ENCODE data around the gene OIT3.
A peak's percentile ranks its signal among the peaks of the same experiment; 100 is the strongest.

The OIT3 gene

DNA sequence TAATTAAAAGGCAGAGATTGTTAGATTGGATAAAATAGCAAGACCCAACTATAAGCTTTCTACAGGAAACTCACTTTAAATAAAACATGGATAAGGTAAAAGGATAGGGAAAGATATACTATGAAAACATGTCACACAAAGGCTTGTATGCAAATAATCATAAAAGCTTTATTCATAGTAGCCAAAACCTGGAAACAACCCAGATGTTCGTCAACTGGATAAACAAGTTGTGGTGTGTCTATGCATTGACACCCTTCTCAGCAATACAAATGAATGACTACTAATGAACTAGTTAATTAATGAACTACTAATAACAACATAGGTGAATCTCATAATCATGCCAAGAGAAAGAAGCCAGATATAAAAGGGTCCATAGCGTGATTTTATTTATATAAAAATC lies 37.7 kb upstream of the OIT3 start:
- Histone ChIP-seq H3K4me3 (ENCODE audit: control insufficient read depth in 1 of 7, extremely low read depth in 1 of 7, insufficient read depth in 4 of 7, low read depth in 2 of 7, low read length in 6 of 7) (no peak overlapping the region), H3K27me3 (replicated peaks in 2 of 5; ENCODE audit: control insufficient read depth in 4 of 5, insufficient read depth in 5 of 5, low read length in 4 of 5) (peaks cover 0 to 12% (median 0%) of the 10 kb centered on the region in 5 experiments), H3K36me3 (ENCODE audit: control insufficient read depth in 4 of 4, insufficient read depth in 4 of 4, low read length in 3 of 4) (peaks cover under 1 to 4% (median 3%) of the 10 kb centered on the region in 4 experiments), H3K27ac (ENCODE audit: insufficient read depth in 1 of 2, low read depth in 1 of 2, low read length in 2 of 2, poor library complexity in 1 of 2, severe bottlenecking in 2 of 2) (no peak overlapping the region), H3K9me3 (ENCODE audit: control extremely low read depth in 1 of 5, control insufficient read depth in 4 of 5, insufficient read depth in 2 of 5, low read depth in 1 of 5, low read length in 4 of 5) (peaks cover 0 to 16% (median 5%) of the 10 kb centered on the region in 5 experiments), H3K4me1 (ENCODE audit: control extremely low read depth in 1 of 4, control insufficient read depth in 4 of 4, insufficient read depth in 4 of 4, low read length in 3 of 4) (no peaks in the 10 kb centered on the region)
- no CpG with 5 or more reads among the region's 2 CpGs for WGBS (ENCODE audit: insufficient coverage)
- POLR2A ChIA-PET: no interaction called here
- DNase-seq: no peak
- CTCF ChIA-PET: no interaction called here

GRCh38 chr10:72858067-72858466 lies 35.5 kb upstream of the OIT3 start:
- POLR2A ChIA-PET: no interaction called here
- H3K4me3 ChIP-seq (ENCODE audit: control insufficient read depth in 1 of 7, extremely low read depth in 1 of 7, insufficient read depth in 4 of 7, low read depth in 2 of 7, low read length in 6 of 7): no peak overlapping the region
- peaks cover 3 to 10% (median 6%) of the 10 kb centered on the region in 4 experiments for H3K36me3 ChIP-seq (ENCODE audit: control insufficient read depth in 4 of 4, insufficient read depth in 4 of 4, low read length in 3 of 4)
- H3K27me3 ChIP-seq (replicated peaks in 2 of 5; ENCODE audit: control insufficient read depth in 4 of 5, insufficient read depth in 5 of 5, low read length in 4 of 5): peaks cover 0 to 12% (median 0%) of the 10 kb centered on the region in 5 experiments
- no peak overlapping the region for H3K27ac ChIP-seq (ENCODE audit: insufficient read depth in 1 of 2, low read depth in 1 of 2, low read length in 2 of 2, poor library complexity in 1 of 2, severe bottlenecking in 2 of 2)
- WGBS (ENCODE audit: insufficient coverage): 100% methylated on average over 6 of the region's 6 CpGs
- no peak for DNase-seq
- no peaks in the 10 kb centered on the region for H3K4me1 ChIP-seq (ENCODE audit: control extremely low read depth in 1 of 4, control insufficient read depth in 4 of 4, insufficient read depth in 4 of 4, low read length in 3 of 4)
- H3K9me3 ChIP-seq (ENCODE audit: control extremely low read depth in 1 of 5, control insufficient read depth in 4 of 5, insufficient read depth in 2 of 5, low read depth in 1 of 5, low read length in 4 of 5): peaks cover 0 to 6% (median 0%) of the 10 kb centered on the region in 5 experiments
- CTCF ChIA-PET: interaction anchor here (0.6 kb wide), 1 partner anchor 176 kb away, joined by 3 read pairs; no protein-coding TSS in a partner anchor

DNA sequence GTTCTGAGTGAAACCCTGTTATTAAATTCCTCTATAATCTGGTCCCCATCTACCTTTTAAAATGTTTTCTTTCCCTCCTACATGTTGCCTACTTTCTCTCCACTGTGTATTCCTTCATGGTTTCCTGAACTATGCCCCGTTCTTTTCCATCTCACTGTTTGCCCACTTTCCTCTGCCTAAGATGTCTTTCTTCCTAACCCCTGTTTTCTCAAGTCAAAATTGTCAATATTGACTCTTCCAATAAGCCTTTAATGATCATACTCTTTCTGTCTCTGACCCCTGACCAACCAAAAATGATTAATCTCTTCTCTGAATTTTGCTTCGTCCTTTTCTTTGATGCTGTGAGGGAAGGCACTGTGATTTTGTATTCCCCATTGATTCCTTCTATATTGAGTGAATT lies 30.6 kb upstream of the OIT3 start:
- H3K4me3 ChIP-seq (ENCODE audit: control insufficient read depth in 1 of 7, extremely low read depth in 1 of 7, insufficient read depth in 4 of 7, low read depth in 2 of 7, low read length in 6 of 7): no peak overlapping the region
- ChIA-PET POLR2A (no interaction called here), CTCF (no interaction called here)
- peaks cover 0 to 2% (median 0%) of the 10 kb centered on the region in 5 experiments for H3K9me3 ChIP-seq (ENCODE audit: control extremely low read depth in 1 of 5, control insufficient read depth in 4 of 5, insufficient read depth in 2 of 5, low read depth in 1 of 5, low read length in 4 of 5)
- H3K4me1 ChIP-seq (ENCODE audit: control extremely low read depth in 1 of 4, control insufficient read depth in 4 of 4, insufficient read depth in 4 of 4, low read length in 3 of 4): no peaks in the 10 kb centered on the region
- no peak for DNase-seq
- H3K36me3 ChIP-seq (ENCODE audit: control insufficient read depth in 4 of 4, insufficient read depth in 4 of 4, low read length in 3 of 4): peaks cover 3 to 10% (median 7%) of the 10 kb centered on the region in 4 experiments
- peaks cover 0 to 4% (median 0%) of the 10 kb centered on the region in 5 experiments for H3K27me3 ChIP-seq (replicated peaks in 2 of 5; ENCODE audit: control insufficient read depth in 4 of 5, insufficient read depth in 5 of 5, low read length in 4 of 5)
- WGBS (ENCODE audit: insufficient coverage): 92% methylated on average over 1 of the region's 2 CpGs
- H3K27ac ChIP-seq (ENCODE audit: insufficient read depth in 1 of 2, low read depth in 1 of 2, low read length in 2 of 2, poor library complexity in 1 of 2, severe bottlenecking in 2 of 2): no peak overlapping the region

GRCh38 chr10:72875250-72876055 lies 18.1 kb upstream of the OIT3 start:
- POLR2A ChIA-PET: no interaction called here

GRCh38 chr10:72879245-72879644 lies 14.3 kb upstream of the OIT3 start:
- Histone ChIP-seq H3K36me3 (ENCODE audit: control insufficient read depth in 4 of 4, insufficient read depth in 4 of 4, low read length in 3 of 4) (peaks cover 0 to 13% (median 4%) of the 10 kb centered on the region in 4 experiments), H3K27ac (ENCODE audit: insufficient read depth in 1 of 2, low read depth in 1 of 2, low read length in 2 of 2, poor library complexity in 1 of 2, severe bottlenecking in 2 of 2) (no peak overlapping the region), H3K4me3 (ENCODE audit: control insufficient read depth in 1 of 7, extremely low read depth in 1 of 7, insufficient read depth in 4 of 7, low read depth in 2 of 7, low read length in 6 of 7) (no peak overlapping the region), H3K27me3 (replicated peaks in 2 of 5; ENCODE audit: control insufficient read depth in 4 of 5, insufficient read depth in 5 of 5, low read length in 4 of 5) (no peaks in the 10 kb centered on the region), H3K4me1 (ENCODE audit: control extremely low read depth in 1 of 4, control insufficient read depth in 4 of 4, insufficient read depth in 4 of 4, low read length in 3 of 4) (no peaks in the 10 kb centered on the region), H3K9me3 (ENCODE audit: control extremely low read depth in 1 of 5, control insufficient read depth in 4 of 5, insufficient read depth in 2 of 5, low read depth in 1 of 5, low read length in 4 of 5) (peaks cover 0 to 13% (median 8%) of the 10 kb centered on the region in 5 experiments)
- DNase-seq: peak in 2 of 3 donors; percentile 9 to 21
- ChIA-PET POLR2A (no interaction called here), CTCF (no interaction called here)
- WGBS (ENCODE audit: insufficient coverage): no CpG with 5 or more reads among the region's 2 CpGs

More at GRCh38 chr10:72875250-72876055, 18.1 kb upstream of the OIT3 start:
- Histone ChIP-seq H3K36me3 (ENCODE audit: control insufficient read depth in 4 of 4, insufficient read depth in 4 of 4, low read length in 3 of 4) (peaks cover 4 to 18% (median 8%) of the 10 kb centered on the region in 4 experiments), H3K27ac (ENCODE audit: insufficient read depth in 1 of 2, low read depth in 1 of 2, low read length in 2 of 2, poor library complexity in 1 of 2, severe bottlenecking in 2 of 2) (no peak overlapping the region), H3K27me3 (replicated peaks in 2 of 5; ENCODE audit: control insufficient read depth in 4 of 5, insufficient read depth in 5 of 5, low read length in 4 of 5) (no peaks in the 10 kb centered on the region), H3K4me1 (ENCODE audit: control extremely low read depth in 1 of 4, control insufficient read depth in 4 of 4, insufficient read depth in 4 of 4, low read length in 3 of 4) (no peaks in the 10 kb centered on the region), H3K4me3 (ENCODE audit: control insufficient read depth in 1 of 7, extremely low read depth in 1 of 7, insufficient read depth in 4 of 7, low read depth in 2 of 7, low read length in 6 of 7) (no peak overlapping the region), H3K9me3 (ENCODE audit: control extremely low read depth in 1 of 5, control insufficient read depth in 4 of 5, insufficient read depth in 2 of 5, low read depth in 1 of 5, low read length in 4 of 5) (peaks cover 0 to 13% (median 4%) of the 10 kb centered on the region in 5 experiments)
- DNase-seq: peak; percentile 31 to 55 (median 41)
- CTCF ChIA-PET: interaction anchor here (0.7 to 2.2 kb wide), 9 partner anchors 9 to 514 kb away, joined by 3 to 8 read pairs (median 3); no protein-coding TSS in a partner anchor
- 89% methylated on average over 1 of the region's 3 CpGs for WGBS (ENCODE audit: insufficient coverage)

- ChIA-PET CTCF (interaction anchor here (0.8 kb wide), 1 partner anchor 517 kb away, joined by 3 read pairs; no protein-coding TSS in a partner anchor), POLR2A (no interaction called here)
- Histone ChIP-seq H3K27me3 (replicated peaks in 2 of 5; ENCODE audit: control insufficient read depth in 4 of 5, insufficient read depth in 5 of 5, low read length in 4 of 5) (no peaks in the 10 kb centered on the region), H3K4me1 (ENCODE audit: control extremely low read depth in 1 of 4, control insufficient read depth in 4 of 4, insufficient read depth in 4 of 4, low read length in 3 of 4) (no peaks in the 10 kb centered on the region), H3K4me3 (ENCODE audit: control insufficient read depth in 1 of 7, extremely low read depth in 1 of 7, insufficient read depth in 4 of 7, low read depth in 2 of 7, low read length in 6 of 7) (no peak overlapping the region), H3K36me3 (ENCODE audit: control insufficient read depth in 4 of 4, insufficient read depth in 4 of 4, low read length in 3 of 4) (peaks cover 3 to 16% (median 8%) of the 10 kb centered on the region in 4 experiments), H3K9me3 (ENCODE audit: control extremely low read depth in 1 of 5, control insufficient read depth in 4 of 5, insufficient read depth in 2 of 5, low read depth in 1 of 5, low read length in 4 of 5) (peaks cover 0 to 13% (median 8%) of the 10 kb centered on the region in 5 experiments), H3K27ac (ENCODE audit: insufficient read depth in 1 of 2, low read depth in 1 of 2, low read length in 2 of 2, poor library complexity in 1 of 2, severe bottlenecking in 2 of 2) (no peak overlapping the region)
- WGBS (ENCODE audit: insufficient coverage): no CpG with 5 or more reads among the region's 2 CpGs
- no peak for DNase-seq
These were observed 12.2 kb upstream of the OIT3 start for GRCh38 chr10:72881291-72881690.

GRCh38 chr10:72883861-72884260 lies 9.7 kb upstream of the OIT3 start:
- Histone ChIP-seq H3K4me1 (ENCODE audit: control extremely low read depth in 1 of 4, control insufficient read depth in 4 of 4, insufficient read depth in 4 of 4, low read length in 3 of 4) (peaks cover 2 to 19% (median 12%) of the 10 kb centered on the region in 4 experiments), H3K36me3 (ENCODE audit: control insufficient read depth in 4 of 4, insufficient read depth in 4 of 4, low read length in 3 of 4) (peaks cover 4 to 11% (median 6%) of the 10 kb centered on the region in 4 experiments), H3K9me3 (ENCODE audit: control extremely low read depth in 1 of 5, control insufficient read depth in 4 of 5, insufficient read depth in 2 of 5, low read depth in 1 of 5, low read length in 4 of 5) (peaks cover 0 to 9% (median 6%) of the 10 kb centered on the region in 5 experiments), H3K27ac (ENCODE audit: insufficient read depth in 1 of 2, low read depth in 1 of 2, low read length in 2 of 2, poor library complexity in 1 of 2, severe bottlenecking in 2 of 2) (no peak overlapping the region), H3K27me3 (replicated peaks in 2 of 5; ENCODE audit: control insufficient read depth in 4 of 5, insufficient read depth in 5 of 5, low read length in 4 of 5) (no peaks in the 10 kb centered on the region), H3K4me3 (ENCODE audit: control insufficient read depth in 1 of 7, extremely low read depth in 1 of 7, insufficient read depth in 4 of 7, low read depth in 2 of 7, low read length in 6 of 7) (no peak overlapping the region)
- no peak for DNase-seq
- ChIA-PET POLR2A (no interaction called here), CTCF (no interaction called here)
- no CpG with 5 or more reads among the region's 2 CpGs for WGBS (ENCODE audit: insufficient coverage)

Data from common myeloid progenitor, CD34-positive (primary cell).